SK-N-SH treated with all-trans-retinoic acid at 6 μM for 48 hours (cell line): Measurements from ENCODE around the gene ZNF462.

Experiments used
- CREB5 ChIP-seq: fragments of 250-450 bp; sonication (Bioruptor Pico); IDR thresholded peaks from 2 replicates; pipeline ENCODE4 v1.5.1; 2020; ENCODE audit warnings: low read depth, mild to moderate bottlenecking, moderate library complexity
- CSDC2 ChIP-seq: fragments of 250-450 bp; sonication (Bioruptor Pico); IDR thresholded peaks from 2 replicates; pipeline ENCODE4 v1.5.0; 2020; ENCODE audit warnings: mild to moderate bottlenecking, moderate library complexity
- ESRRG ChIP-seq: fragments of 250-450 bp; sonication (Bioruptor Pico); IDR thresholded peaks from 2 replicates; pipeline ENCODE4 v1.6.1; 2021; ENCODE audit warnings: mild to moderate bottlenecking
- GLIS3 ChIP-seq: fragments of 250-450 bp; sonication (Bioruptor Pico); IDR thresholded peaks from 2 replicates; pipeline ENCODE4 v1.5.0; 2020; ENCODE audit warnings: mild to moderate bottlenecking, moderate library complexity
- OSR1 ChIP-seq: fragments of 250-450 bp; sonication (Bioruptor Pico); IDR thresholded peaks from 2 replicates; pipeline ENCODE4 v1.8.0; 2022; ENCODE audit warnings: moderate library complexity, mild to moderate bottlenecking, inconsistent platforms
- RARB ChIP-seq: fragments of 250-450 bp; sonication (Bioruptor Pico); IDR thresholded peaks from 2 replicates; pipeline ENCODE4 v1.8.0; 2021; ENCODE audit warnings: mild to moderate bottlenecking, moderate library complexity
- SNAI2 ChIP-seq: fragments of 250-450 bp; sonication (Bioruptor Pico); IDR thresholded peaks from 2 replicates; pipeline ENCODE4 v1.5.0; 2020; ENCODE audit warnings: mild to moderate bottlenecking, moderate library complexity
- TSHZ2 ChIP-seq: fragments of 250-450 bp; sonication (Bioruptor Pico); IDR thresholded peaks from 2 replicates; pipeline ENCODE4 v1.5.0; 2020; ENCODE audit warnings: mild to moderate bottlenecking, moderate library complexity
- ZC3H10 ChIP-seq: fragments of 250-450 bp; sonication (Bioruptor Pico); IDR thresholded peaks from 2 replicates; pipeline ENCODE4 v1.5.1; 2021; ENCODE audit warnings: mild to moderate bottlenecking, moderate library complexity
- ZFP3 ChIP-seq: fragments of 250-450 bp; sonication (Bioruptor Pico); IDR thresholded peaks from 2 replicates; pipeline ENCODE4 v1.5.0; 2020; ENCODE audit warnings: mild to moderate bottlenecking, moderate library complexity
- ZFP30 ChIP-seq: fragments of 450-650 bp; formaldehyde crosslinking; IDR thresholded peaks from 2 replicates; pipeline ENCODE4 v1.5.0; 2022; ENCODE audit warnings: mild to moderate bottlenecking, moderate library complexity
- ZNF565 ChIP-seq: fragments of 450-650 bp; formaldehyde crosslinking; conservative IDR thresholded peaks from 2 replicates; pipeline ENCODE4 v1.5.0; 2020; ENCODE audit warnings: low read depth, mild to moderate bottlenecking, moderate library complexity
- ZNF70 ChIP-seq: fragments of 450-650 bp; formaldehyde crosslinking; IDR thresholded peaks from 2 replicates; pipeline ENCODE4 v1.5.0; 2020; ENCODE audit warnings: mild to moderate bottlenecking, moderate library complexity
- TF ChIP-seq, protein P1 (sequence below): fragments of 250-450 bp; sonication (Bioruptor Pico); IDR thresholded peaks from 2 replicates; pipeline ENCODE4 v1.8.0; 2021; ENCODE audit warnings: low read depth, mild to moderate bottlenecking, moderate library complexity, borderline replicate concordance

- no peak for TF ChIP-seq ZNF565 (CRISPR knock-in tag)
- TF ChIP-seq RARB (CRISPR knock-in tag): no peak
- no peak for TF ChIP-seq TSHZ2 (CRISPR knock-in tag)
- no peak for TF ChIP-seq OSR1 (CRISPR knock-in tag)
- TF ChIP-seq SNAI2 (CRISPR knock-in tag): no peak
- TF ChIP-seq, protein P1, sequence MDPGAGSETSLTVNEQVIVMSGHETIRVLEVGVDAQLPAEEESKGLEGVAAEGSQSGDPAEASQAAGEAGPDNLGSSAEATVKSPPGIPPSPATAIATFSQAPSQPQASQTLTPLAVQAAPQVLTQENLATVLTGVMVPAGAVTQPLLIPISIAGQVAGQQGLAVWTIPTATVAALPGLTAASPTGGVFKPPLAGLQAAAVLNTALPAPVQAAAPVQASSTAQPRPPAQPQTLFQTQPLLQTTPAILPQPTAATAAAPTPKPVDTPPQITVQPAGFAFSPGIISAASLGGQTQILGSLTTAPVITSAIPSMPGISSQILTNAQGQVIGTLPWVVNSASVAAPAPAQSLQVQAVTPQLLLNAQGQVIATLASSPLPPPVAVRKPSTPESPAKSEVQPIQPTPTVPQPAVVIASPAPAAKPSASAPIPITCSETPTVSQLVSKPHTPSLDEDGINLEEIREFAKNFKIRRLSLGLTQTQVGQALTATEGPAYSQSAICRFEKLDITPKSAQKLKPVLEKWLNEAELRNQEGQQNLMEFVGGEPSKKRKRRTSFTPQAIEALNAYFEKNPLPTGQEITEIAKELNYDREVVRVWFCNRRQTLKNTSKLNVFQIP: no peak
- no peak for TF ChIP-seq CREB5 (CRISPR knock-in tag)
- no peak for TF ChIP-seq CSDC2 (CRISPR knock-in tag)
- TF ChIP-seq ZC3H10 (CRISPR knock-in tag): no peak
- TF ChIP-seq ESRRG (CRISPR knock-in tag): no peak
- TF ChIP-seq GLIS3 (CRISPR knock-in tag): no peak
- TF ChIP-seq ZFP30 (CRISPR knock-in tag): no peak
- TF ChIP-seq ZNF70 (CRISPR knock-in tag): no peak
- no peak for TF ChIP-seq ZFP3 (CRISPR knock-in tag)
Measured at GRCh38 chr9:106868565-106868964, 5.6 kb downstream of the ZNF462 start.
